DND-41 (cell line): ENCODE measurements around the gene FDXR.

Experiments
- CTCF ChIP-seq: IDR thresholded peaks from 2 replicates; pipeline ENCODE4 v1.5.1; 2012; ENCODE audit warnings: borderline replicate concordance, low read length, moderate library complexity, mild to moderate bottlenecking; ENCODE audit not compliant: poor library complexity, severe bottlenecking; ENCODE audit errors: extremely low read depth
- EZH2 ChIP-seq: IDR thresholded peaks from 3 replicates; pipeline ENCODE4 v1.6.1; 2012; ENCODE audit warnings: borderline replicate concordance, low read depth, mild to moderate bottlenecking, moderate library complexity, low read length, inconsistent platforms; ENCODE audit not compliant: severe bottlenecking

- no peak for TF ChIP-seq CTCF
- TF ChIP-seq EZH2: no peak
Observed at GRCh38 chr17:74872313-74873036, at the start of gene FDXR.
